GM23248 (cell line): ENCODE results near the gene EPHB3. TPM values are rescaled to one million over a fixed set of nuclear protein-coding genes. Genes with fewer than 3 reads are reported as not detected.

ENCODE experiments used
- DNase-seq: peaks from one replicate; pipeline ENCODE4 v3.0.0-alpha.2; 2015
- H2AFZ ChIP-seq: fragments of 200-600 bp; sonication (generic); 2 replicates; pipeline ENCODE4 v1.6.1; 2016; ENCODE audit warnings: antibody characterized with exemption
- H3F3A ChIP-seq: fragments of 200-600 bp; sonication (generic); 2 replicates; pipeline ENCODE4 v1.6.1; 2016; ENCODE audit warnings: mild to moderate bottlenecking, antibody characterized with exemption, mixed run types; ENCODE audit not compliant: insufficient read depth
- H3K27ac ChIP-seq: fragments of 200-600 bp; sonication (generic); 2 replicates; pipeline ENCODE4 v1.5.1; 2016; ENCODE audit warnings: mild to moderate bottlenecking
- H3K27me3 ChIP-seq: fragments of 200-600 bp; sonication (generic); replicated peaks from 2 replicates; pipeline ENCODE4 v1.6.1; 2016; ENCODE audit warnings: mild to moderate bottlenecking; ENCODE audit not compliant: insufficient read depth
- H3K36me3 ChIP-seq: fragments of 200-600 bp; sonication (generic); 2 replicates; pipeline ENCODE4 v1.6.1; 2016; ENCODE audit warnings: low read depth, mild to moderate bottlenecking
- H3K4me1 ChIP-seq: fragments of 200-600 bp; sonication (generic); 2 replicates; pipeline ENCODE4 v1.6.1; 2016; ENCODE audit warnings: mild to moderate bottlenecking; ENCODE audit not compliant: insufficient read depth
- H3K4me2 ChIP-seq: fragments of 200-600 bp; sonication (generic); one replicate; pipeline ENCODE4 v1.6.1; 2016; ENCODE audit warnings: mild to moderate bottlenecking; ENCODE audit not compliant: unreplicated experiment
- H3K4me3 ChIP-seq: fragments of 200-600 bp; sonication (generic); 2 replicates; pipeline ENCODE4 v1.5.1; 2016; ENCODE audit warnings: mild to moderate bottlenecking
- H3K79me2 ChIP-seq: fragments of 200-600 bp; sonication (generic); 2 replicates; pipeline ENCODE4 v1.6.1; 2016; ENCODE audit warnings: mild to moderate bottlenecking; ENCODE audit not compliant: insufficient read depth
- H3K9ac ChIP-seq: fragments of 200-600 bp; sonication (generic); 2 replicates; pipeline ENCODE4 v1.6.1; 2016; ENCODE audit warnings: mild to moderate bottlenecking
- H3K9me2 ChIP-seq: fragments of 200-600 bp; sonication (generic); 2 replicates; pipeline ENCODE4 v1.6.1; 2016; ENCODE audit warnings: mixed run types, mild to moderate bottlenecking, moderate library complexity; ENCODE audit not compliant: insufficient read depth
- H3K9me3 ChIP-seq: fragments of 200-600 bp; sonication (generic); one replicate; pipeline ENCODE4 v1.6.1; 2017; ENCODE audit warnings: low read depth
- H4K20me1 ChIP-seq: fragments of 200-600 bp; sonication (generic); 2 replicates; pipeline ENCODE4 v1.6.0; 2016; ENCODE audit not compliant: insufficient read depth
- EZH2 ChIP-seq: fragments of 200-600 bp; sonication (generic); IDR thresholded peaks from 2 replicates; pipeline ENCODE4 v1.6.1; 2018; ENCODE audit warnings: antibody characterized with exemption, mild to moderate bottlenecking; ENCODE audit not compliant: insufficient read depth, poor library complexity, severe bottlenecking
- EZH2phosphoT487 ChIP-seq: fragments of 200-600 bp; sonication (generic); IDR thresholded peaks from 2 replicates; pipeline ENCODE4 v1.6.1; 2018; ENCODE audit warnings: antibody characterized with exemption, moderate library complexity, mild to moderate bottlenecking, low read depth; ENCODE audit not compliant: insufficient read depth
- WGBS, 2 experiments: methylation state at CpG; one replicate each; pipeline ENCODE4 v1.1.6; 2015 to 2017; ENCODE audit warnings: low lambda C conversion rate in 2 of 2, low coverage in 1 of 2; ENCODE audit errors: missing lambda C conversion rate in 2 of 2; 5-methylcytosine and 5-hydroxymethylcytosine counted together
- in situ Hi-C: fragments of 300-500 bp; cut with MboI; formaldehyde crosslinking; loops from 2 replicates; pipeline ENCODE4 v1.15.0; 2020
- polyA plus RNA-seq: library from polyadenylated mRNA; unstranded; fragments of >200 nt; fragmentation: Nextera tagmentation; extraction: Ambion mirVana; gene quantifications from 2 replicates; pipeline ENCODE4 v1.2.1, GENCODE V29; 2016
- total RNA-seq: library from RNA; depleted of rRNA; stranded (reverse); fragments of >200 nt; shearing (Covaris generic); gene quantifications from 2 replicates; pipeline ENCODE4 v1.2.3, GENCODE V29; 2014

The EPHB3 gene
- total and polyA plus RNA-seq, 2 experiments from 2014 or later: 1.7 to 3.0 TPM

GRCh38 chr3:184570035-184570434, 8.4 kb downstream of the EPHB3 start:
- H3K4me1 ChIP-seq: peaks cover 24% of the 10 kb centered on the region
- H3K27ac ChIP-seq: no peak overlapping the region
- H3K9me2 ChIP-seq: no peaks in the 10 kb centered on the region
- WGBS, 2 experiments: 62 to 63% methylated on average over 3 of the region's 3 CpGs
- H4K20me1 ChIP-seq: no peaks in the 10 kb centered on the region
- no peaks in the 10 kb centered on the region for H3K9me3 ChIP-seq
- DNase-seq: no peak
- H3K79me2 ChIP-seq: no peaks in the 10 kb centered on the region
- TF ChIP-seq EZH2phosphoT487 (no peak), EZH2 (no peak)
- H3K4me2 ChIP-seq: peak overlapping the region; percentile 82
- no peak overlapping the region for H3K4me3 ChIP-seq
- in situ Hi-C loops: no loop called here
- H2AFZ ChIP-seq: no peak overlapping the region
- no peaks in the 10 kb centered on the region; the same call in 1 of the 2 replicates for H3F3A ChIP-seq
- no peaks in the 10 kb centered on the region for H3K36me3 ChIP-seq
- no peaks in the 10 kb centered on the region for H3K27me3 ChIP-seq
- H3K9ac ChIP-seq: peak overlapping the region; percentile 70

- Histone ChIP-seq H2AFZ (no peak overlapping the region), H3K4me3 (no peak overlapping the region), H3K9ac (no peak overlapping the region), H3K4me1 (peaks cover 20% of the 10 kb centered on the region), H3K9me2 (no peaks in the 10 kb centered on the region), H3K9me3 (no peaks in the 10 kb centered on the region), H3K36me3 (no peaks in the 10 kb centered on the region), H3K27ac (no peak overlapping the region), H3K79me2 (no peaks in the 10 kb centered on the region), H4K20me1 (no peaks in the 10 kb centered on the region), H3F3A (no peaks in the 10 kb centered on the region; the same call in 1 of the 2 replicates), H3K27me3 (no peaks in the 10 kb centered on the region), H3K4me2 (no peak overlapping the region)
- no peak for DNase-seq
- TF ChIP-seq EZH2phosphoT487 (no peak), EZH2 (no peak)
- WGBS, 2 experiments: 97 to 100% methylated on average over 6 of the region's 6 CpGs
- in situ Hi-C loops: no loop called here
Measured at GRCh38 chr3:184570489-184570888, 8.9 kb downstream of the EPHB3 start.

GRCh38 chr3:184571750-184572377, 10.3 kb downstream of the EPHB3 start:
- TF ChIP-seq EZH2 (no peak), EZH2phosphoT487 (no peak)
- no peak for DNase-seq
- H3K9me3 ChIP-seq: no peaks in the 10 kb centered on the region
- in situ Hi-C loops: no loop called here
- H2AFZ ChIP-seq: no peak overlapping the region
- H3F3A ChIP-seq: no peaks in the 10 kb centered on the region
- no peak overlapping the region for H3K4me2 ChIP-seq
- H3K36me3 ChIP-seq: no peaks in the 10 kb centered on the region
- 85 to 86% methylated on average over 12 of the region's 12 CpGs for WGBS, 2 experiments
- no peaks in the 10 kb centered on the region for H4K20me1 ChIP-seq
- no peak overlapping the region for H3K27ac ChIP-seq
- peaks cover 10% of the 10 kb centered on the region for H3K4me1 ChIP-seq
- H3K9ac ChIP-seq: no peak overlapping the region
- no peaks in the 10 kb centered on the region for H3K9me2 ChIP-seq
- H3K79me2 ChIP-seq: no peaks in the 10 kb centered on the region
- H3K4me3 ChIP-seq: no peak overlapping the region
- no peaks in the 10 kb centered on the region for H3K27me3 ChIP-seq

GRCh38 chr3:184572633-184573270, 11.2 kb downstream of the EPHB3 start:
- H3K4me1 ChIP-seq: peaks cover 10% of the 10 kb centered on the region
- in situ Hi-C loops: no loop called here
- H3F3A ChIP-seq: no peaks in the 10 kb centered on the region
- no peaks in the 10 kb centered on the region for H3K36me3 ChIP-seq
- no peaks in the 10 kb centered on the region for H3K9me3 ChIP-seq
- DNase-seq: no peak
- no peak overlapping the region for H3K9ac ChIP-seq
- no peak overlapping the region for H3K4me2 ChIP-seq
- H3K79me2 ChIP-seq: no peaks in the 10 kb centered on the region
- no peaks in the 10 kb centered on the region for H3K27me3 ChIP-seq
- H4K20me1 ChIP-seq: no peaks in the 10 kb centered on the region
- H2AFZ ChIP-seq: no peak overlapping the region
- H3K4me3 ChIP-seq: no peak overlapping the region
- no peaks in the 10 kb centered on the region for H3K9me2 ChIP-seq
- no peak for TF ChIP-seq EZH2phosphoT487
- TF ChIP-seq EZH2: no peak
- WGBS, 2 experiments: 85 to 88% methylated on average over 30 to 33 of the region's 33 CpGs
- no peak overlapping the region for H3K27ac ChIP-seq
